ENCODE results near the gene HLA-DPA1.

HLA-DPA1 gene

DNA sequence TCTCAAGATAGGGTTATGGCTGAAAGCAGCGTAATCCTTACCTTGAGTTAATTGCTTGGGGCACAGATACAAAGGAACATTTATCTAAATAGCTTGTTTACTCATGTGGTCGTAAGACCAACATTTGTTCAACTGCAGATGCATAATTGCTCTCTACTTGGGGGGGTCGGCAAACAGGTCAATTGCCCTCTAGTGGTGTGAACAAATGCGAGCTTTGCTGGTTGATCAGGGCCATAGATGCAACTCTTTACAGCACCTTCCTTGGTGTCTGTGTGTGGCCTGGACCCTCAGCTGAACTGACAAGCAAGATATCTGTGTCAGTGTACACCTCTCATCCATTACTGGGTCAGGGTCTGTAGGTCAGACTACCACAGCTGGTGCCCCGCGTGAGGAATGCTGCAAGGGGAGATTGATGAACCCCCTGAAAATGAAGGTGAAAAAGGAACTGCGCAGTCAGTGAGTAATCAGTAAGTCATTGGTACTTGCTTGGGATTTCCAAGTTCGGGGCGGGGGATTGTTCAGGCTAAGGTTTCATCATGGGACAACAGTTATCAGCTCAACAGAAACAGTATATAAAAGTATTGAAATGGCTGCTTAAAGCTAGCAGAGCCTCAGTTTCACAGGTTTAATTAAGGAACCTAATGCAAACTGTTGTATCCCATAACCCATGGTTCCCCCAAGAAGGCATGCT, 24.0 kb downstream of the HLA-DPA1 start:
- Histone ChIP-seq H3K9me3 (no peaks in the 10 kb centered on the region), H3K36me3 (no peaks in the 10 kb centered on the region), H3K4me1 (no peaks in the 10 kb centered on the region), H3K27ac (no peak overlapping the region), H3K27me3 (peaks cover 0 to 24% of the 10 kb centered on the region in 2 donors), H3K4me3 (no peak overlapping the region)
- no peak for DNase-seq
- TF ChIP-seq, protein P1, sequence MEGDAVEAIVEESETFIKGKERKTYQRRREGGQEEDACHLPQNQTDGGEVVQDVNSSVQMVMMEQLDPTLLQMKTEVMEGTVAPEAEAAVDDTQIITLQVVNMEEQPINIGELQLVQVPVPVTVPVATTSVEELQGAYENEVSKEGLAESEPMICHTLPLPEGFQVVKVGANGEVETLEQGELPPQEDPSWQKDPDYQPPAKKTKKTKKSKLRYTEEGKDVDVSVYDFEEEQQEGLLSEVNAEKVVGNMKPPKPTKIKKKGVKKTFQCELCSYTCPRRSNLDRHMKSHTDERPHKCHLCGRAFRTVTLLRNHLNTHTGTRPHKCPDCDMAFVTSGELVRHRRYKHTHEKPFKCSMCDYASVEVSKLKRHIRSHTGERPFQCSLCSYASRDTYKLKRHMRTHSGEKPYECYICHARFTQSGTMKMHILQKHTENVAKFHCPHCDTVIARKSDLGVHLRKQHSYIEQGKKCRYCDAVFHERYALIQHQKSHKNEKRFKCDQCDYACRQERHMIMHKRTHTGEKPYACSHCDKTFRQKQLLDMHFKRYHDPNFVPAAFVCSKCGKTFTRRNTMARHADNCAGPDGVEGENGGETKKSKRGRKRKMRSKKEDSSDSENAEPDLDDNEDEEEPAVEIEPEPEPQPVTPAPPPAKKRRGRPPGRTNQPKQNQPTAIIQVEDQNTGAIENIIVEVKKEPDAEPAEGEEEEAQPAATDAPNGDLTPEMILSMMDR (IDR thresholded peaks at IDR 0.05) = no peak
- intact Hi-C loops (cut with DNase I; ENCODE audit: low total_unique reads) = no loop called here

DNA sequence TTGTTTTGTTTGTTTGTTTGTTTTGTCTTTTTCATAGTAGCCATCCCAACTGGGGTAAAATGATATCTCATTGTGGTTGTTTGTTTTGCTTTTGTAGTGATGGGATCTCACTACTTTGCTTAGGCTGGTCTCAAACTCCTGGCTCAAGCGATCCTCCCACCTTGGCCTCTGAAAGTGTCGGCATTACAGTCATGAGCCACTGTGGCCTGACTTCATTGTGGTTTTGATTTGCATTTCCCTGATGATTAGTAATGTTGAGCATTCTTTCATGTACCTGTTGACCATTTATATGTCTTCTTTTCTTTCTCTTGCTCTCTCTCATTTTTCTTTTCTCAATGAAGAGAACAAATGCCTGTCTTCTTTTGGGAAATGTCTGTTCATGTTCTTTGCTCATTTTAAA, 33.3 kb downstream of the HLA-DPA1 start:
- Histone ChIP-seq H3K9me3 (peaks cover 0 to 2% (median 0%) of the 10 kb centered on the region in 3 donors), H3K4me3 (no peak overlapping the region), H3K27me3 (peaks cover 0 to 8% of the 10 kb centered on the region in 2 donors), H3K27ac (no peak overlapping the region), H3K4me1 (no peaks in the 10 kb centered on the region), H3K36me3 (no peaks in the 10 kb centered on the region)
- intact Hi-C loops (cut with DNase I; ENCODE audit: low total_unique reads) = no loop called here
- DNase-seq = no peak
- TF ChIP-seq, protein P1 (IDR thresholded peaks at IDR 0.05) = no peak

DNA sequence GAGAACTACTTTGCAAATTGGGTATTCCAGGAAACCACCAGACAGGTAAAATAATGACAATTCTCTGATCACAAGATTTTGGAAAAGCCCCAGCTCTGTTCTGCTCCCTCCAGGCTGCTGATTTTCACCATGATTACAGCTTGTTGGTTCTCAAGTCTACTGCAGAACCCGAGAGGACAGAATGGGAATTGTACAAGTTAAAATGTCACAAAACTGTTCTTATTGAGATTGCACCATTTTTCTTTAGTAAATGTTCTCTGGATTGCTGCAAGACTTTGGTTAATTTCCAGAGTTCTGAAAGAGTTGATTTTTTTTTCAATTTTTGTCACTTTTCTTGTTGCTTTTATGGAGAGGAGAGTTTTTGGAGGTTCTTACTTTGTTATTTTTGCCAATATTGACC, 36.9 kb downstream of the HLA-DPA1 start:
- no peak for DNase-seq
- Histone ChIP-seq H3K9me3 (peaks cover 0 to 8% (median 6%) of the 10 kb centered on the region in 3 donors), H3K27me3 (peaks cover 0 to 19% of the 10 kb centered on the region in 2 donors), H3K36me3 (no peaks in the 10 kb centered on the region), H3K4me1 (no peaks in the 10 kb centered on the region), H3K27ac (no peak overlapping the region), H3K4me3 (no peak overlapping the region)
- intact Hi-C loops (cut with DNase I; ENCODE audit: low total_unique reads) = no loop called here
- TF ChIP-seq, protein P1 (IDR thresholded peaks at IDR 0.05) = no peak

DNA sequence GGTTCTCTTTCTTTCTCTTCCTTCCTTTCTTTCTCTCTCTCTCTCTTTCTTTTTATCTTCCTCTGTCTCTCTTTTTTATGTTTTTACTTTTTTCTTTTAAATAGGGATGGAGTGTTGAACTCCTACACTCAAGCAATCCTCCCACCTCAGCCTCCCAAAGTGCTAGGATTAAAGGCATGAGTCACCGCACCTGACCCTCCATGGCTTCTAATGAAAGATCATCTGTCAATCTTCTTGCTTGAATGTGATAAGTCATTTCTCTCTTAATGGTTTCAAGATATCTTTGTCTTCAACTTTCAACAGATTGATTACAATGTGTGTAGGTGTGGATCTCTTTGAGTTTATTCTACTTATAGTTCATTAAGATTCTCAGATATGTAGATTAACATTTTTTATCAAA, 38.9 kb downstream of the HLA-DPA1 start:
- Histone ChIP-seq H3K4me3 (no peak overlapping the region), H3K27ac (no peak overlapping the region), H3K27me3 (peaks cover 0 to 21% of the 10 kb centered on the region in 2 donors), H3K4me1 (no peaks in the 10 kb centered on the region), H3K9me3 (peaks cover 0 to 8% (median 6%) of the 10 kb centered on the region in 3 donors), H3K36me3 (no peaks in the 10 kb centered on the region)
- TF ChIP-seq, protein P1 (IDR thresholded peaks at IDR 0.05) = no peak
- intact Hi-C loops (cut with DNase I; ENCODE audit: low total_unique reads) = no loop called here
- no peak for DNase-seq

DNA sequence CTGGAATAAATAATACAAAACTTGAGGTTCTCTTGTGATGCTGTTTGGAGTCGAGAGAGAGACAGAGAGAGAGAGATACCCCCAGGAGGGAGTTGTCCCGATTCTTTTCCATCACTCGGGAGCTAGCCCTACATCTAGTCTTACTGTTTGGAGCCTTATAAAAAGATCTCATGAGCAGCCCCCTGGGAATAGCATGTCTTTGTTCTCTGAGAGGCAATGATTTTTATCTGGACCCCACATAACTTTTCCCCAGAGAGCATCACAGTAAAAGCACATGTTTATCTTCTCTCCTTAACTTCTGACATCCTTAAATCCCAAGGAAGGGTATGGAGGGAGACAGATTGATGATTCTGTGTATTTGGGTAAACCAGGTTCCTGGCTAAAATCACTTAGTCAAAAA, 43.2 kb downstream of the HLA-DPA1 start:
- no peak for DNase-seq
- Histone ChIP-seq H3K36me3 (no peaks in the 10 kb centered on the region), H3K27ac (peak overlapping the region in 1 of 2 donors; percentile 33), H3K4me3 (no peak overlapping the region), H3K9me3 (peaks cover 0 to 8% (median 5%) of the 10 kb centered on the region in 3 donors), H3K4me1 (no peaks in the 10 kb centered on the region), H3K27me3 (peaks cover 0 to 13% of the 10 kb centered on the region in 2 donors)
- TF ChIP-seq, protein P1 (IDR thresholded peaks at IDR 0.05) = no peak
- intact Hi-C loops (cut with DNase I; ENCODE audit: low total_unique reads) = no loop called here

Measured in tibial artery (tissue), 4 donors.